ENCODE results near the gene PSORS1C1.
A peak's percentile ranks its signal among the peaks of the same experiment; 100 is the strongest.
"Not testable (repeated sequence)": the region's sequence is repeated elsewhere in the genome, so short reads cannot be mapped to it uniquely, and the experiment has no call there.

PSORS1C1 gene

GRCh38 chr6:31180500-31180899 is 65.9 kb downstream of the PSORS1C1 start:
- DNase-seq = peak; percentile 47

GRCh38 chr6:31183287-31183686 is 68.7 kb downstream of the PSORS1C1 start:
- DNase-seq = not testable (repeated sequence)

- not testable (repeated sequence) for DNase-seq
Observed at GRCh38 chr6:31183859-31184258, 69.3 kb downstream of the PSORS1C1 start.

GRCh38 chr6:31185695-31186051 is 71.1 kb downstream of the PSORS1C1 start:
- DNase-seq = not testable (repeated sequence)

GRCh38 chr6:31186052-31186734 is 71.6 kb downstream of the PSORS1C1 start:
- no peak for DNase-seq

- no peak for DNase-seq
Observed at GRCh38 chr6:31187780-31188194, 73.2 kb downstream of the PSORS1C1 start.

GRCh38 chr6:31189223-31189622 is 74.6 kb downstream of the PSORS1C1 start:
- DNase-seq = not testable (repeated sequence)

All from stimulated activated CD4-positive, alpha-beta T cell treated with anti-CD3 and anti-CD28 coated beads, Interleukin-4, amount 100 ng/mL, for 1 hour (primary cell).